Activated T-helper 1 cell treated with anti-CD3 and anti-CD28 coated beads, Interleukin-12 subunit alpha, Interleukin-12 subunit beta, Interleukin-2, Interleukin-4 antibody, amounts not matched to agents 30 ng/mL and 10 ng/mL and 1 ng/mL, durations not matched to agents 14 hours and 24 hours and 36 hours (primary cell): ENCODE measurements around the gene GALNT6. TPM values are rescaled to one million over a fixed set of nuclear protein-coding genes. Genes with fewer than 3 reads are reported as not detected.

Source experiments
- DNase-seq: peaks from one replicate; pipeline ENCODE4 v3.0.0; 2021; ENCODE audit warnings: low spot score
- H3K27ac Mint-ChIP-seq: one replicate; pipeline ENCODE4 v1.8.0; 2021; ENCODE audit warnings: mild to moderate bottlenecking, mixed read lengths
- H3K27me3 Mint-ChIP-seq: one replicate; pipeline ENCODE4 v1.8.0; 2022; ENCODE audit warnings: mild to moderate bottlenecking, moderate library complexity, mixed read lengths; ENCODE audit not compliant: insufficient read depth
- H3K36me3 Mint-ChIP-seq: one replicate; pipeline ENCODE4 v1.8.0; 2021; ENCODE audit warnings: low read depth, mixed read lengths
- H3K4me1 Mint-ChIP-seq: one replicate; pipeline ENCODE4 v1.8.0; 2021; ENCODE audit warnings: low read depth, mixed read lengths
- H3K4me3 Mint-ChIP-seq: one replicate; pipeline ENCODE4 v1.8.0; 2021; ENCODE audit warnings: mild to moderate bottlenecking, moderate library complexity, mixed read lengths
- H3K9me3 Mint-ChIP-seq: one replicate; pipeline ENCODE4 v1.8.0; 2021; ENCODE audit warnings: mixed read lengths
- intact Hi-C: fragments of 100-400 bp; cut with micrococcal nuclease; formaldehyde crosslinking; loops from one replicate; pipeline ENCODE4 v1.15.1; 2024
- total RNA-seq: library from RNA; stranded (reverse); gene quantifications from 2 replicates; pipeline ENCODE4 v1.2.3, GENCODE V29; 2022

GALNT6 gene
- total RNA-seq, 1 donor from 2014 or later, result 12.4 TPM

GRCh38 chr12:51388069-51388799 lies 3.0 kb downstream of the GALNT6 start:
- intact Hi-C loops, result no loop called here
- peaks cover 53% of the 10 kb centered on the region for H3K4me1 Mint-ChIP-seq
- H3K27me3 Mint-ChIP-seq, result peaks cover 4% of the 10 kb centered on the region
- no peak overlapping the region for H3K4me3 Mint-ChIP-seq
- no peak for DNase-seq
- H3K36me3 Mint-ChIP-seq, result peaks cover 2% of the 10 kb centered on the region
- no peak overlapping the region for H3K27ac Mint-ChIP-seq
- no peaks in the 10 kb centered on the region for H3K9me3 Mint-ChIP-seq

DNA sequence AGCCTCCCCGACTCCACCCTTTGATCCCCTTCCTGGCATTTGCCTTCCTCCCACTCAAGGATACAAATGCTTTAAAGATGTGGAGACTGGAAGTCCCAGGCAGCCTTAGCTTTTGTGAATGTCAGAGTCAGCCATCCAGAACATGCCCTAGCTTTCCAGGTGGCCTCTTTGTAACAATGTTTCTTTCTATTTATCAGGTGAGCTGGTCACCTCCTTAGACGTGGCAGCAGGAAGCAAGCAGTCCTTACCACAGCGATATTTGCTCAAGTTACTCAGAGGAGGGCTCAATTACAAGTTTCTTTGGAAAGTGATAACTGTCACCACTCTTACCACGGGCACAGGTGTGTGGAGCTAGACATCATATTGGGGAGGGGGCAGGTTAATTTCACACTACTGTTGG lies 4.9 kb downstream of the GALNT6 start:
- Mint-ChIP-seq H3K36me3 (peaks cover 8% of the 10 kb centered on the region), H3K27me3 (peaks cover 4% of the 10 kb centered on the region), H3K27ac (no peak overlapping the region), H3K4me3 (no peak overlapping the region), H3K9me3 (no peaks in the 10 kb centered on the region), H3K4me1 (peaks cover 59% of the 10 kb centered on the region)
- DNase-seq, result no peak
- intact Hi-C loops, result no loop called here

GRCh38 chr12:51383269-51383905 lies 7.8 kb downstream of the GALNT6 start:
- Mint-ChIP-seq H3K4me1 (peaks cover 38% of the 10 kb centered on the region), H3K4me3 (no peak overlapping the region), H3K27ac (no peak overlapping the region), H3K9me3 (no peaks in the 10 kb centered on the region), H3K36me3 (peaks cover 14% of the 10 kb centered on the region), H3K27me3 (peaks cover 10% of the 10 kb centered on the region)
- intact Hi-C loops, result no loop called here
- DNase-seq, result no peak

DNA sequence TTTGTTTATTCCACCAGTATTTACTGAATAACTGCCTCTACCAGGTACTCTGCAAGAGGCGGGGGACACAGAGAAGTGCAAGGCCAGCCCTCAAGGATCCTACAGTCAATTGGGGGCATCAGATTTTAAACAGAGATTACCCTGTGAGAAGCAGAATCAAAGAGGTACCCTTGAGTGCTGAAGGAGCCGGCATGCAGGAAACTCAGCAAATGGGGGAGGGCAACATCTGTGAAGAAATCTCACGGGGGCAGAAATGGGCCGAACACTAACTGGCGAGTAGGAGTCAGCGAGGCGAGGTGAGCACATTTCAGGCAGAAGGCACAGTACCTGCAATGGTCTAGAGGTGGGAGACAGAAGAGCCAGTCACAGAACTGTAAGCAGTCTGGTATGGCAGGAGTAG lies 9.0 kb downstream of the GALNT6 start:
- H3K9me3 Mint-ChIP-seq, result no peaks in the 10 kb centered on the region
- no peak overlapping the region for H3K4me3 Mint-ChIP-seq
- no peak for DNase-seq
- H3K27ac Mint-ChIP-seq, result no peak overlapping the region
- peaks cover 28% of the 10 kb centered on the region for H3K4me1 Mint-ChIP-seq
- peaks cover 10% of the 10 kb centered on the region for H3K27me3 Mint-ChIP-seq
- intact Hi-C loops, result no loop called here
- peaks cover 20% of the 10 kb centered on the region for H3K36me3 Mint-ChIP-seq

DNA sequence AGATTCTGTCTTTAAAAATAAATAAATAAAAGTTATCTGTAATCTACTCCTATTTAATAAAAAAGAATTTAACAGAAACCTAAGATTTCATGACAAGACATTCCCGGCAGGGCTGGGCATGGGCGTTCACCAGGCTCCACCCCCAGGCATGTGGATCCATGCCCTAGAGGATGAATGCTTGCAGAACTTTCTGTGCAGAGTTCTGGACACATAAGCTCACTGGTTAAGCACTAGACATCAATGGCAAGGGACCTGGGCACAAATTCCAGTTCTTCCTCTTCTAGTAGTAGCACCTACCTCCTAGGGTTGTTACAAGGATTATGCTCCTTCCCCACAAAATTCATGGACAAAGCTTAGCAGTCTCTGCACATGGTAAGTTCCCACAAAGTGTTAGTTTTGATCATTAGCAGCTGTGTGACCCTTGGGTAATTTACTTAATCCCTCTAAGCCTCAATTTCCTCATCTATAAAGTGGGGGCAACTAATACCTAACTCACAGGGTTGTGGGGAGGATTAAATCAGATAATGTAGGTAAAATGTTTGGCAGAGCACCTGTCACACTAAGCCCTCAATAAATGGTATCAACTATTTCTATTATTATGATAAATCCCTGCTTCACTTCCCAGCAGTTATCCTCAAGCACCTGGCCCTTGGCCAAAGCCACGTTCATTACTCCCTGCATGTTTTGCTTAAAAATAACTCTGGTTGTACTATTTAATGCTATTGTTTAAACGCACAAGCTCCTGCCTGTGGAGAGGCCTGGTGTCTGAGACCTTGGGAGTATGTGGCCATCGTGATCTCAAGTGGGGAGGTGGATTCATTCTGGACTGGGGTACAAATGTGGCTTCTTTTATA lies 9.8 kb downstream of the GALNT6 start:
- no peak overlapping the region for H3K27ac Mint-ChIP-seq
- H3K4me3 Mint-ChIP-seq, result no peak overlapping the region
- peaks cover 20% of the 10 kb centered on the region for H3K36me3 Mint-ChIP-seq
- intact Hi-C loops, result no loop called here
- H3K27me3 Mint-ChIP-seq, result peaks cover 10% of the 10 kb centered on the region
- no peak for DNase-seq
- H3K4me1 Mint-ChIP-seq, result peaks cover 28% of the 10 kb centered on the region
- no peaks in the 10 kb centered on the region for H3K9me3 Mint-ChIP-seq

GRCh38 chr12:51379571-51379970 lies 11.6 kb downstream of the GALNT6 start:
- H3K27ac Mint-ChIP-seq, result no peak overlapping the region
- no peak overlapping the region for H3K4me3 Mint-ChIP-seq
- intact Hi-C loops, result no loop called here
- H3K27me3 Mint-ChIP-seq, result peaks cover 11% of the 10 kb centered on the region
- H3K9me3 Mint-ChIP-seq, result no peaks in the 10 kb centered on the region
- peaks cover 36% of the 10 kb centered on the region for H3K4me1 Mint-ChIP-seq
- H3K36me3 Mint-ChIP-seq, result peaks cover 20% of the 10 kb centered on the region
- no peak for DNase-seq

- Mint-ChIP-seq H3K4me3 (no peak overlapping the region), H3K27ac (no peak overlapping the region), H3K36me3 (peaks cover 22% of the 10 kb centered on the region), H3K9me3 (no peaks in the 10 kb centered on the region), H3K27me3 (peaks cover 10% of the 10 kb centered on the region), H3K4me1 (peaks cover 35% of the 10 kb centered on the region)
- intact Hi-C loops, result no loop called here
- no peak for DNase-seq
Measured at GRCh38 chr12:51378749-51379148, 12.5 kb downstream of the GALNT6 start.

- no peak overlapping the region for H3K4me3 Mint-ChIP-seq
- H3K4me1 Mint-ChIP-seq, result peaks cover 31% of the 10 kb centered on the region
- no peaks in the 10 kb centered on the region for H3K9me3 Mint-ChIP-seq
- peaks cover 18% of the 10 kb centered on the region for H3K36me3 Mint-ChIP-seq
- DNase-seq, result no peak
- peaks cover 10% of the 10 kb centered on the region for H3K27me3 Mint-ChIP-seq
- H3K27ac Mint-ChIP-seq, result no peak overlapping the region
- intact Hi-C loops, result no loop called here
Measured at GRCh38 chr12:51377099-51377984, 13.9 kb downstream of the GALNT6 start.

GRCh38 chr12:51374856-51375255 lies 16.4 kb downstream of the GALNT6 start:
- peaks cover 43% of the 10 kb centered on the region for H3K4me1 Mint-ChIP-seq
- intact Hi-C loops, result no loop called here
- peaks cover 14% of the 10 kb centered on the region for H3K36me3 Mint-ChIP-seq
- H3K27ac Mint-ChIP-seq, result no peak overlapping the region
- peaks cover 2% of the 10 kb centered on the region for H3K27me3 Mint-ChIP-seq
- no peak for DNase-seq
- H3K4me3 Mint-ChIP-seq, result no peak overlapping the region
- no peaks in the 10 kb centered on the region for H3K9me3 Mint-ChIP-seq

GRCh38 chr12:51374361-51374760 lies 16.8 kb downstream of the GALNT6 start:
- DNase-seq, result no peak
- Mint-ChIP-seq H3K27ac (no peak overlapping the region), H3K27me3 (peaks cover 2% of the 10 kb centered on the region), H3K4me1 (peaks cover 48% of the 10 kb centered on the region), H3K9me3 (no peaks in the 10 kb centered on the region), H3K36me3 (peaks cover 14% of the 10 kb centered on the region), H3K4me3 (no peak overlapping the region)
- intact Hi-C loops, result no loop called here

DNA sequence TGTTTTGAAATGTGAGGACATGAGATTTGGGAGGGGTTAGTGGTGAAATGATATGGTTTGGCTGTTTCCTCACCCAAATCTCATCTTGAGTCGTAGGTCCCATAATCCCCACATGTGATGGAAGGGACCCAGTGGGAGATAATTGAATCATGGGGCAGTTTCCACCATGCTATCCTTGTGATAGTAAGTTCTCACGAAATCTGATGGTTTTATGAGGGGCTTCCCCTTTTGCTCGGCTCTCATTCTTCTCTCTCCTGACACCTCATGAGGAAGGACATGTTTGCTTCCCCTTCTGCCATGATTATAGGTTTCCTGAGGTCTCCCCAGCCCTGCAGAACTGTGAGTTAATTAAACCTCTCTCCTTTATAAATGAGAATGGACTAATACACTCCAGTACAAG lies 18.0 kb downstream of the GALNT6 start:
- Mint-ChIP-seq H3K4me3 (no peak overlapping the region), H3K4me1 (peaks cover 55% of the 10 kb centered on the region), H3K36me3 (peaks cover 9% of the 10 kb centered on the region), H3K9me3 (no peaks in the 10 kb centered on the region), H3K27me3 (peaks cover 5% of the 10 kb centered on the region), H3K27ac (no peak overlapping the region)
- DNase-seq, result no peak
- intact Hi-C loops, result no loop called here

- no peak for DNase-seq
- H3K9me3 Mint-ChIP-seq, result no peaks in the 10 kb centered on the region
- H3K27ac Mint-ChIP-seq, result no peak overlapping the region
- peaks cover 6% of the 10 kb centered on the region for H3K36me3 Mint-ChIP-seq
- no peak overlapping the region for H3K4me3 Mint-ChIP-seq
- intact Hi-C loops, result no loop called here
- H3K27me3 Mint-ChIP-seq, result peaks cover 9% of the 10 kb centered on the region
- H3K4me1 Mint-ChIP-seq, result peaks cover 64% of the 10 kb centered on the region
Measured at GRCh38 chr12:51372021-51372420, 19.2 kb downstream of the GALNT6 start.
